NCI-H146 treated with DMSO at 0.1 percent for 48 hours (cell line): ENCODE results near the gene SGTA.
A peak's percentile ranks its signal among the peaks of the same experiment; 100 is the strongest.
"Not testable (repeated sequence)": the region's sequence is repeated elsewhere in the genome, so short reads cannot be mapped to it uniquely, and the experiment has no call there.

Source experiments
- DNase-seq: peaks from one replicate; lab custom pipeline; 2025; ENCODE audit not compliant: unreplicated experiment; lab: John Stamatoyannopoulos, UW

Gene SGTA, protein sequence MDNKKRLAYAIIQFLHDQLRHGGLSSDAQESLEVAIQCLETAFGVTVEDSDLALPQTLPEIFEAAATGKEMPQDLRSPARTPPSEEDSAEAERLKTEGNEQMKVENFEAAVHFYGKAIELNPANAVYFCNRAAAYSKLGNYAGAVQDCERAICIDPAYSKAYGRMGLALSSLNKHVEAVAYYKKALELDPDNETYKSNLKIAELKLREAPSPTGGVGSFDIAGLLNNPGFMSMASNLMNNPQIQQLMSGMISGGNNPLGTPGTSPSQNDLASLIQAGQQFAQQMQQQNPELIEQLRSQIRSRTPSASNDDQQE

DNA sequence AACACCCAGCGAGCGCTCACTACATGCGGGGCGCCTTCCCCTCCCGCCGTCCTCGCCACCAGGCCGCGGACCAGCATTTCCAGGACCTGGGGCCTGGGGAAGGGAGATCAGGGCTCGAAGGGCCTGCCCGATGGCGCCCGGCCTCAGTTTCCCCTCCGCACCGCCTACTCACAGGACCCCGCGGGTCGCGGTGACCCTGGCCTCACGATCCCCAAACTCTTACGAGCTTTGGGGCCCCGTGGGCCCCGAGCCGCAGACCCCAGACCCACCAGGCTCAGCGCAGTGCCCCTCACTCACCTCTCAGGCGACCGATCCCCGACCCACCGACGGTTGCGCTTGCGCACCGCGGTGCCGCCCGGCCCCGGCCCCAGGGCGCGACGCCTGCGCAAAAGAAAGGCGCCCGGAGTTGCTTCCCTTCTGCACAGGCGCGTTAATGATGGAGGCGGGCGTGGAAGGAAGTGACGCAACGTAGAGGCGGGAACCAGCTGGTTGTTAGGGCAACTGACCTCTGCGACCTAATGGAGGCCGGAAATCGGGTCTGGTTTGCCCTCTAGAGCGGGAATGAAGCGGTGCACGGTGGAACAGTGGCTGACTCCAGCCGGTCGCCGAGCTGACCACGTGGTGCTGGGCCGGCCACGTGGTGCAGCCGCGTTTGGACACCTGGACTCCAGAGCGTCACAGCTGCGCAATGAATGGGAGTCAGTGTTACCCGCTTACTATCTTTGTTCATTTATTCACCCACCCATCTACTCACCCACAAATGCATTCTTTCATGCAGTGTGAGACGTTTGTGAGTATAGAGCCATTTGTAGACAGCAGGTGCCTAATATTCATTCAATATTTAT lies at the start of gene SGTA:
TSS of gene SGTA (minus strand) at position 338 of the 845 bp plus-strand sequence. CDS start 14,205 bp downstream, outside the sequence.
- DNase-seq: peak; percentile 93

DNA sequence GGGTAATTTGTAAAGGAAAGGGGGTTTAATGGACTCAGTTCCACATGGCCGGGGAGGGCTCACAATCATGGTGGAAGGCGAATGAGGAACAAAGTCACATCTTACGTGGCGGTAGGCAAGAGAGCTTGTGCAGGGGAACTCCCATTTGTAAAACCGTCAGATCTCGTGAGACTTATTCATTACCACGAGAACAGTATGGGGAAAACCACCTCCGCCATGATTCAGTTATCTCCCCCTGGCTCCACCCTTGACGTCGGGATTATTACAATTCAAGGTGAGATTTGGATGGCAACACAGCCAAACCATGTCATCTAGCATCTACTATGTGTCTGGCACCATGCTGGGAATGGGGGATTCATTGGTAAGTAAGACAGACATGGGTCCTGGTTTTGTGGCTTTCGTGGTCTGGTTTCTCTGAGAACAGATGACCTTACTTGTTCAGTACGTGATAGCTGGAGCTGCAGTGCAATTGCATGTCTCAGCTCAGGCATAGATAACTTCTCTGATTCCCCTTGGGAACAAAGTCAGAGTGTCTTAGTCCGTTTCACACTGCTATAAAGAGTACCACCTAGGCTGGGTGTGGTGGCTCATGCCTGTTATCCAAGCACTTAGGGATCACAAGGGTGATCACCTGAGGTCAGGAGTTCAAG lies 44.9 kb upstream of the SGTA start:
- no peak for DNase-seq

DNA sequence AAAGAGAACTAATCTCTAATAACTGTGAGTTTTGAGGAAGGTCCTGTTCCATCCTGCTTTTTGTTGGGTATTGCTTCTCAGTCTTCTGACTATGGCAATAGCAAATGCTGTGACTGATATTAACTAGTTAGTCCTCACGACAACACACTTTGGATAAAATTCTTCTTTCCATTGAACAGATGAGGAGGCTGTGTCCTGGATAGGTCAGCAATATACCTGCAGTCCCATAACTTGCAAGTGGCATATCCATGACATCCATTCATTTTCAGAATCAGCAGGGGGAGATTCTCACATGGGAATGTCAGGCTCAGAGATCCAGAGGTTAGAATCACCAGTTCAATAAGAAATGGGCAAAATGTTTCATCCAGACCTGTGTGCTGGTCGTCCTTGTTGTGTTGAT lies 43.9 kb upstream of the SGTA start:
- no peak for DNase-seq

DNA sequence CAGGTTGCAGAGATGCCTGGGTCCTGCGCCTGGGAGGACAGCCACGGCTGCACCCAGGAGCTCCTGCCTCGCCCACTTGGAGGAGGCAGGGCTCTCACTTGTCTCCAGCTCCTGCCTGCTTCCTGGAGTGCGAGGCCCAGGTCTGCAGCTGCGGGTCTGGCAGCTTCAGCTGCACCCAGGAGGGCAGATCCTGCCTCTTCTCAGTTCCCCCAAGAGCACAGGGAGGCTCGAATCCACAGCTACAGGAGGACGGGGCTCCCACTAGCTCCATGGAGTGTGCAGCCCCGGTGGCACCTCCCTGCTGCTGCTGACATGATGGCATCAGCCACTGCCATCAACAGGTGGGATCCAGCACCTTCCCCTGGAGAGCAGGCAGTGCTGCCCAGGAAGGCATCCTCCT lies 41.1 kb upstream of the SGTA start:
- DNase-seq: no peak

DNA sequence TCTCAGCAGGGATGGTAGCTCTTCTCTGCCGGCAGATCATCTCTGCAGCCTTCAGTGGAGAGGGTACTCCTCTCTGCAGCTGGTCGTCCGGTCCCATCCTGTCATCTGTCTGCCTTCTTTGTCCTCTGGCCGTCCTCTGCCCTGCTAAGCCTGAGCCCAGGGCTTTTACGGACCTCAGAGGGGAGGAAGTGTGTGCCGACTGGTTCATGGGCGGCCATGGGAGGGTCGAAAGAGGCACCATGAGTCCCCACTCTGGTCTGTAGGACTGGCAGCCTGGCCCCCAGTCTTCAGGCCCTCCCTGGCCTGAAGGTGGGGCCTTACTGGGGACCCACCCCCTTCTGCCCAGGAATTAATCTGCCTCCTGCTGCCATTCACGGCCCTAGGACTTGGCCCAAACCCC lies 40.6 kb upstream of the SGTA start:
- no peak for DNase-seq

DNA sequence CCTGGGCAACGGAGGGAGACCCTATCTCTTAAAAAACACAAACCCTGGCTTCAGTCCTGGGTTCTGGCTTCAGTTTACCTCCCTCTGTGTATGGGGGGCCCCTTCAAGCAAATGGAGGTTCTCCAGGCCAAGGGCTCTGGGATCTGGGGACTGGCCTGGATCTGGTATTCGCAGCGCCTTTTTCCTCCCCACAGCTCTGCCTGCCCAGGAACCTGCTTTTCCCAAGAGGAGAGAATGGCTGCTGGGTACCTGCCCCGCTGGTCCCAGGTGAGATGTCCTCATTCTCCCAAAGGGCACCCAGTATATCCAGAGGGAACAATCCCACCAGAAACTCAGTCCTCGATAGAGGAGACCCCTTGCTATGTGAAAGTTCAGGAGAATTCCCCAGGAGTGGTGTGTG lies 39.8 kb upstream of the SGTA start:
- DNase-seq: no peak

DNA sequence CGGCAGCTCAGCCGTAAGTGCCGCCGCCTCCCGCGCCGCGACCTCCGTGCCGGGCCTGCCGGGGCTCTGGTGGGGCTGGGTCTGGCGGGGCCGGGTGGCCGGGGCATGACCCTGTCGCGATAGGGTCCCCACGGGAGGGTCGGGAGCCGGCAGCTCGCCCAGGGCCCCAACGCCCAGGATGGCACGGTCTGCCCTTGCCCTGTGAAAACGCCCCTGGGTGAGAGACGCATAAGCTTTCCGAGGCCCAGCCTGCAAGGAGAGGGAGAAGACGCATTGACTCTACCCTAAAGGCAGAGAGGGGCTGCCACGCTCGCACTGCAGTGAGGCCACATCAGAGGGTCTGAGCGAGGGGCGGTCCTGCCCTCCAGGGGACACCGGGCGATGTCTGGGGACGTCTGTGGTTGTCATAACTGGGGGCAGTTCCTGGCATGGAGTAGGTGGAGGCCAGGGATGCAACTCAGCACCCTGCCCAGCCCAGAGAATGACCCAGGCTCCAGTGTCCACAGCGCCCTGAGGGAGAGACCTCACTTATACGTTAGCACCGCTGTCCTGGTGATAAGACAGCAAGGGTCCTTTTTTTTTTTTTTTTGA lies 37.1 kb upstream of the SGTA start:
- DNase-seq: no peak

DNA sequence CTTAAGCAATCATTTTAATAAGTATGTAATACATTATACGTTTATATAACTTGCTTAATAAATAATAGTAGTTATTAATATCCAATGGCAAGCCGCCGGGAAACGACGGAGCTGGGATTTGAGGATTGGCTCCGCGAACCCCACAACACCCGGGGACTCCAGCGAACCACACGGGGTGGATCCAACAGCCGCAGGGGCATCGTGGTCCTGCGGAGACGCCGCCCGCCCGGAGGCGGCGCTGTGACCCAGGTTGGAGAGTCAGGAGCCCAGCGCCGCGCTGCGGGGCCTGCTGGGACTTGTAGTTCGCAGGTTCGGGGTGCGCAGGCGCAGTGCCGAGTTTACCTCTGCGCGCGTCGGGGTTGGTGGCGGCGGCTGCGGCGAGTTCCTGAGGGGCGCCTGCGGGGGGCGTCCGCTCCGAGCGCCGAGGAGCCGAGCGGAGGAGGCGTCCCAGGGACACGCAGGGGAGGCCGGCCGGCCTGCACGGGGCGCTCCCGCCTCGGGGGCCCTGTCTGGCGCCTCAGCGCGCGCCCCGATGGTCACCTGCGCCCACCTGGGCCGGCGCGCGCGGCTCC lies 36.6 kb upstream of the SGTA start, which contains the start of gene ZNF554:
TSS of gene ZNF554 (plus strand) at position 329 of the 572 bp plus-strand sequence. CDS start at position 533, 204 bp downstream.
- DNase-seq: peak; percentile 74

DNA sequence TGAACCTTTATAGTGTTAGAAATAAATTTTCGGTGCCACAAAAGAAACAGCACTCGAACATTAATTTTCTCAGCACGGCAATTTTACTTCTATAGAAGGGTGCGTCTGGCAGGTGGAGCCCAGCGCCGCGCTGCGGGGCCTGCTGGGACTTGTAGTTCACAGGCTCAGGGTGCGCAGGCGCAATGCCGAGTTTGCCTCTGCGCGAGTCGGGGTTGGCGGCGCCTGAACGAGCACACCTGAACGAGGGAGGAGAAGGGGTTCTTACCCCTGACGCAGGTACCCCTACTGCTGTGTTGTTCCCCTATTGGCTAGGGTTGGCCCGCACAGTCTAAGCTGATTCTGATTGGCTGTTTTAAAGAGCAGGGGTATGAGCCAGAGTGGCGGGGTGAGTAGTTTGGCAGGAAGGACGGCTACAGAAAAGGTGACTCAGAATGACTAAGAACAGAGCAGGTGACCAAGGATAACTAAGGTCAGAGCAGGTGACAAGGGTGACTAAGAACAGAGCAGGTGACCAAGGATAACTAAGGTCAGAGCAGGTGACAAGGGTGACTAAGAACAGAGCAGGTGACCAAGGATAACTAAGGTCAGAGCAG lies 34.3 kb upstream of the SGTA start:
- not testable (repeated sequence) for DNase-seq

DNA sequence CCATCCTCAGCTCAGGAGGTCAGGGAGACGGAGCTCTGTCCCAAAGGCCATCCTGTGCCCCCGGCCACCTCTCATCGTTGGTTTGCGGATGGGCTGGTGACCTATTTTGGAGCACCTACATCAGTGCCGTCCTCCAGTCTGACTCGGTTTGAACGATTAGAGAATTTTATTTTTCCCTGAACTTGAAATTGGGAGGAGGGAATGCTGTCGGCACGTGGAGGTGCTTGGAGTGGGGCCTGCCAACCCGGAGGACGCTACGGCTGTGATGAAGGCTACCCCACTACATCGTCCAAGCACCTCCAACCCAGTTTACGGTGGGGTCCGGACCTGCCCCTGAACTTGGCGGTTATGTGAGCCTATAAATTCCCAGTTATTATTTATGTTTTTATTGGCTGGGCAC lies 33.6 kb upstream of the SGTA start:
- DNase-seq: no peak

DNA sequence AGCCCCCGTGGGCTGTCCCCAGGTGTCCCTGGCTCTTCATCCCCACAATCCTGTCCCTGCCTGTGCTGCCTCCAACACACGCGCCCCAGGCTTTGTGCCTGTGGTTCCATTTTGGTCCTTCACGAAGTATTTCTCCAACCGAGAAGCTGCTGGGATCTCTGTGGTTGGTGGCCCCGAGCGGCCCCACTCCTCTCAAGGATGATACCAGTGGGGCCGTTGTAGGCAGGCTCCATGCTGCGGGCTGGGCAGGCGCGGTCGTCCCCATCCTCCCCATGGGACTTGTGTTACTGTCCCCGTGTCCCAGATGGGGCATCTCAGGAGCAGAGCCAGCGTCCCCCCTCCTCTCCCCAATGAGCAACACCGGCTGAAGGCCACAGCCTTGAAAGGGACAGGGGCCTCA lies 32.9 kb upstream of the SGTA start:
- no peak for DNase-seq

DNA sequence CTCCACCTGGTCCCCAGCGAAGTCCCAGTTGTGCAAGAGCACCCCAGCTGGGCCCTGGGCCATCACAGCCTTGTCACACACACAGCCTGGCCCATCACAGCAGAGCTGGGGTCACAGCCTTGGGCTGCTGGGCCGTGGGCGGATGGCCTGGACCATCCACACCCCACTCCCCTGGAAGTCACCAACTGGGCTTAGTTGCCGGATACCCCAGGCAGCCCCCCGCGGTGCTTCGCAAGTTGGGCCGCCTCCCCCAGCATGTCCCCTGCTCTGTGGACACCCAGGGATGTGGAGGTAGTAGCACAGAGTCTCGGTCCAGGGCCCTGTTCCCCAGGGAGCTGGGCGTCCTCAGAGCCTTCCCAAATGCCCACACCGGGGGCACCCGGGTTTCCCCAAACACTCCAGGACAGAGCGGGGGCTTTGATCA lies 32.1 kb upstream of the SGTA start:
- no peak for DNase-seq

DNA sequence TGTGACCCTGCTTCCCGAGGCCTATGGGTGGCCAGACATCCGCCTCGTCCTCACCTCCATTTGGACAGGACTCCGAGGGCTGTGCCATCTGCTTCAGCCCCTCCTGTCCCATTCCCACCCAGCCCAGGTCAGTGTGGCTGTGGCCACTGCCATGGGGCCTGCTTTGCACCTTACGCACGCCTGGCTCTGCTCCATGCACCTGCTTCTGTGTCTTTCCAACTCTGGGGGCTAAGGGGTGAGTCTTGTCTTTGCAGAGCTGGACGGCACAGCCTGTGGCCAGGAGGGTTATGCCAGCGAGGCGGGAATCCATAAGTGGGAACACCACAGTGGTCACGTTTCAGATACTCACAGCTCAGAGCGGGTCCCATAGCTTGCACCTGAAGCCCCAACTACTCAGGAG lies 31.4 kb upstream of the SGTA start:
- no peak for DNase-seq

DNA sequence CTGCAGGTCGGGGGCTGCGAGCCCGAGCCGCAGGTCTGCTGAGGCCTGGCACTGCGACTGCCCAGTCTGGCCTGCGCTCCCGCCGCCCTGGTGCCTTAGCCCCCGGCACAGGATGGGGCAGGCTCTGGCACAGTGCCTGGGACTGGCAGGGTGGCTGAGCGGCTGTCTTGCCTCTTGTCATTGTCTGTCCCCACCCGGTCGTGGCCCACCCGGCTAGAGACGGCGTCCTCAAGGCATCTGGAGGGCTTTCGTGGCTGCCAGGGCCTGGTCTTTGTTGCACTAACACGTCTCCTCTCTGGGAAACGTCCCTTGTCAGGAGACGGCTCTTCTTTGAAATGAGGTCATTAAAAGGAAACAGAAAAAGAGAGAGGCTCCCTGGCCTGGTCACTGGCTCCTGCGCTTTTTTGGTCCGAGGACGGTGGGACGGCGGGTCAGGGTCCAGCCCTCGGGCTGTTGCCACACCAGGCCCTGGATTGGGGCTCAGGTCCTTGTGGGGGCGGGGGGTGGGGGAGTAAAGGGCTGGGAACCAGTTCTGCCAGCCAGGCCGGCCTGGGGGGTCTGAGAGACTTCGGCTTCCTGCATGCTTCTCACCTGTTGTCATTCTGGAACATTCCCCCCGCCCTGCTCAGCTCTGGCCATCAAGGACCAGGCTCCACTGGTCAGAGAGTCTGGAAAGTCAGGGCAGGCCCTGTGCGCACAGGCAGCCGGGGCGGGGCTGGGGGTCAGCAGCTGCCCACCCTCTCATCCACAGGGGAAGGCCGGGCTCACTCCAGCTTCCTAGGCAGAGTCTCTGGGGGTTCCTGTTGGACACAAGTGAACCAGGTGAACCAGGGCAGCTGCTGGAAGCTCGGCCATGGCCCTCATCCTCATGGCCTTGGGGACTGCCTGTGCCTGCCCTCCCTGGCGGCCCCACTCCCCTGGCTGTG lies 30.4 kb upstream of the SGTA start:
- DNase-seq: no peak

DNA sequence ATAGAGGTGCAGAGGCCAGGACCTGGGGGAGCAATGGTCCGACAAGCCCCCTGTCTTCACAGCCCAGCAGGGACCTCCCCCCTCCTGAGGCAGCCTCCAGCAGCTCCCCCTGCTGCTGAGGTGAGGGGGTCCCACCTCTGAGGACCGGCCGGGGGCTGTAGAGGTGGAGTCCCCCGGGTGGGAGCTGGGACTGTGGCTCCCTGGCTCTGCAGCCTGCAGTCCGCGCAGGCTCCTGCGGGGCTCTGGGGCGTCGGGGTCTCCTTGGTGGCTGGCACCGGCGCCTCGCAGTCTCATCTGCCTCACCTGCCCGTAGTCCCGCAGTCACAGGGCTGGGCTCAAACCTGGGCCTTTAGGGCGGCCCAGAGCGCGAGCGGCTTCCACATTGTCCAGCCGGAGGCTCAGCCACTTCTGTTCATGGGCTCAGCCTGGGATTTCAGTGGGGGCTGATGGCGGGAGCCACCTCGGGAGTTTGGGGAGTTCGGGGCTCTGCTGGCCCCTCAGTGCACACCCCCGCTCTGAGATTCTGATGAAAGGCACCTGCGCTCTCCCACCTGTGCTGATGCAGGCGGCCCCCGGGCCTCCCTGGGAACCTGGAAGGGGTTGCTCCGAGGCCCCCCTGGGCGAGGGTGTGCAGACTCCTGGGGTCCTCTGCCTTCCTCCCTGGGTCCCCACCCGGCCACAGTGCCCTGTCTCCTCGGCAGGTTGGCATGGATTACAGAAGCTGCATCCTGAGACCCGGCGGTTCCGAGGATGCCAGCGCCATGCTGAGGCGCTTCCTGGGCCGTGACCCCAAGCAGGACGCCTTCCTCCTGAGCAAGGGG lies 29.6 kb upstream of the SGTA start:
- DNase-seq: no peak

DNA sequence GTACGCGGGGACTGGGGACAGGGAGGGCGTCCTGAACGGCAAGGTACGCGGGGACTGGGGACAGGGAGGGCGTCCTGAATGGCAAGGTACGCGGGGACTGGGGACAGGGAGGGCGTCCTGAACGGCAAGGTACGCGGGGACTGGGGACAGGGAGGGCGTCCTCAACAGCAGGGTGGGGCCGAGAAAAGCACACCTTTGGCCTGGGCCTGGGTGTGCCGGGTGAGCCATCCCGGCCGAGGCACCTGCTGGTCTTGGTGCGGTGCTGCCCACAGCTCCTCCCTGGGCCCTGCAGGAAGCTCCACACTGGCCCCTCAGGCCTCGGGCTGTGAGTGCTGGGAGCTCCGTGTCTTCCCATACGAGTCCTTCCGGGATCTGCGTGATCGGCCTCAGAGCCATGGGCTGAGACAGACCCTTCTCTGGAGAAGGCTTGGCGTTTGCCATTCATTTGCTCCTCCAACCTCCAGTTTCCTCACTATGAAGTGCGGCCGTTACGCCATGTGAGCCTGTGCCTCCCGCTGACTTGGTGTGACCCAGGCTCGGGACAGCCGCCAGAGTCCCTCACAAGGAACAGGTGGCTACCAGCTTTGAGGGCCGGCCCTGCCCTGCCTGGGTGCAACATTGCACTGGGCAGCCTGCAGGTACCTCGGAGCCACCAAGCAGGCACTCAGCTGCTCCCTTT lies 28.8 kb upstream of the SGTA start:
- no peak for DNase-seq

DNA sequence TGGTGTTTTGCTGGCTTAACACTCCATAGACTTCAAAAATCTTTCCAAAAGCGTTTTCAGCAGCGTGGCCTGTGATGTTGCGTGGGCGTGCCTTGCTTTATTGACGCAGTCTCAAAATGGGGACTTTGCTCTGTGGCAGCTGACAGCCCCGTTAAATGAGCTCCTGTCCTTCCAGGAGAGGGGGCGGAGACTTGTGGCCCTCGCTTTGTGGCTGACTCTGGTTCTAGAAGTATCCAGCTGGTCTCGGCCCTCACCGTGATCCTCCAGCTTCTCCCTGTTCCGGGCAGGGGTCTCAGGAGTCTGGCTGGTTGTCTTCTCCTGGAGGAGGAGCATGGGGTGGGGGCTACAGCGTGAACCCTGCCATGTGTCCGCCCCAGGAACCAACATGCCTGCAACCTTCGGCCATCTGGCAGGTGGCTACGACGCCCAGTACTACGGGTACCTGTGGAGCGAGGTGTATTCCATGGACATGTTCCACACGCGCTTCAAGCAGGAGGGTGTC lies 28.2 kb upstream of the SGTA start:
- no peak for DNase-seq
